Heart left ventricle (tissue), 16 donors: ENCODE data around the gene PRPF6. TPM values are rescaled to one million over a fixed set of nuclear protein-coding genes. Genes with fewer than 3 reads are reported as not detected.
"Not testable (repeated sequence)": the region's sequence is repeated elsewhere in the genome, so short reads cannot be mapped to it uniquely, and the experiment has no call there.

Experiments used
- ATAC-seq, 4 donors: fragments of 200-7000 bp; cut with Tn5 transposase; one replicate each; pipeline ENCODE4 v1.9.1; 2020 to 2022; ENCODE audit warnings: moderate library complexity in 4 of 4, mild to moderate bottlenecking in 3 of 4, moderate number of reproducible peaks in 1 of 4
- DNase-seq, 5 donors: peaks; one replicate each; pipeline ENCODE4 v3.0.0-alpha.2; 2020
- H3K27ac ChIP-seq, 12 donors: fragments of 200-600 bp; sonication (generic) in 4 of 12; one replicate each; pipeline versions ENCODE4 v1.5.0 to v1.8.0; 2016 to 2022; ENCODE audit warnings: mild to moderate bottlenecking in 2 of 12
- H3K27me3 ChIP-seq, 9 donors: fragments of 200-600 bp; sonication (generic) in 2 of 9; one replicate each; pipeline versions ENCODE4 v1.5.1 to v1.8.0; 2016 to 2022; ENCODE audit warnings: mild to moderate bottlenecking in 3 of 9
- H3K36me3 ChIP-seq, 9 donors: fragments of 200-600 bp; sonication (generic) in 2 of 9; one replicate each; pipeline versions ENCODE4 v1.5.0 to v1.8.0; 2018 to 2022; ENCODE audit warnings: mild to moderate bottlenecking in 2 of 9
- H3K4me1 ChIP-seq, 12 donors: fragments of 200-600 bp; sonication (generic) in 4 of 12; one replicate each; pipeline versions ENCODE4 v1.5.0 to v1.8.0; 2016 to 2022; ENCODE audit warnings: mild to moderate bottlenecking in 3 of 12
- H3K4me3 ChIP-seq, 12 donors: fragments of 200-600 bp; sonication (generic) in 4 of 12; one replicate each; pipeline versions ENCODE4 v1.5.0 to v1.8.0; 2017 to 2022; ENCODE audit warnings: mild to moderate bottlenecking in 9 of 12, moderate library complexity in 4 of 12
- H3K9me3 ChIP-seq, 12 donors: fragments of 200-600 bp; sonication (generic) in 4 of 12; one replicate each; pipeline versions ENCODE4 v1.5.0 to v1.8.0; 2016 to 2022; ENCODE audit warnings: mild to moderate bottlenecking in 1 of 12
- CTCF ChIP-seq, 12 donors: fragments of 200-600 bp; sonication (generic) in 4 of 12; IDR thresholded peaks; one replicate each; pipeline versions ENCODE4 v1.5.0 to v1.8.0; 2018 to 2022; ENCODE audit warnings: antibody characterized with exemption in 12 of 12, mild to moderate bottlenecking in 5 of 12
- POLR2A ChIP-seq, 2 donors: fragments of 450-650 bp; IDR thresholded peaks; one replicate each; pipeline ENCODE4 v1.6.1; 2017; ENCODE audit warnings: antibody characterized with exemption in 2 of 2, mild to moderate bottlenecking in 2 of 2, moderate library complexity in 2 of 2
- WGBS, 4 donors: extraction: QIAGEN DNeasy Blood & Tissue Kit in 2 of 4; methylation state at CpG; one replicate each; pipeline versions ENCODE4 v1.1.5 to v1.1.7; 2013 to 2018; 5-methylcytosine and 5-hydroxymethylcytosine counted together
- intact Hi-C, 10 donors: fragments of 100-400 bp; cut with DNase I; formaldehyde crosslinking; loops; one replicate each; pipeline versions ENCODE4 v1.11.1 to v1.14.2; 2022
- polyA plus RNA-seq, 2 donors: library from polyadenylated mRNA; stranded (reverse); fragments of 200-250 nt; gene quantifications; one replicate each; pipeline ENCODE4 v1.2.3, GENCODE V29; 2013
- total RNA-seq, 9 donors: library from RNA; depleted of rRNA in 2 of 9; stranded (reverse); fragments of >200 nt in 2 of 9; fragmentation: NEBNext Ultra II Directional in 3 of 9; extraction: Animal tissue kit (Norgen Biotek cat#: 25700) in 3 of 9; gene quantifications; one replicate each; pipeline versions ENCODE4 v1.1.0 to v1.2.4, GENCODE V29; 2016 to 2023
- donor health status: ischemic (EF 13 %, LVEDD 7.1; RV severe dilation, severe dysfunction).
- donor health status: healthy with polysubstance abuse.
- donor health status: DM: no; HTN: yes; CAD: no.
- donor health status: DM: no; HTN: no; CAD: no.
- donor health status: ischemic (EF 25% LVEDD 6.9; RV normal size, moderate dysfunction).
- donor health status: ischemic (EF 25% LVEDD 5.7; RV mildly dilated, moderate dysfunction).
- donor health status: healthy.
- donor health status: DM: yes; HTN: yes; CAD: no.
- donor health status: ischemic (EF 35%, LVEDD 5.7; RV mildly dilated, moderate dysfunction).
- donor health status: nonischemic (EF 11% LVEDD 7.7; RV severe dilation, severe dysfunction).
- donor health status: DM: yes; HTN: yes; CAD: no.
- donor health status: PGD.
- donor health status: ischemic (EF 29% LVEDD 5.4; RV normal size, mild dysfunction).
- donor health status: nonischemic (EF 23%, LVEDD 6.1; RV moderate dilation, normal function).

Gene PRPF6
- total and polyA plus RNA-seq, 11 donors, result 31.0 to 62.6 (median 47.6) TPM

GRCh38 chr20:64011366-64011779, 30.4 kb downstream of the PRPF6 start:
- no peak for TF ChIP-seq POLR2A (IDR thresholded peaks at IDR 0.05)
- no peak for TF ChIP-seq CTCF (IDR thresholded peaks at IDR 0.05)
- no peak overlapping the region for H3K4me3 ChIP-seq
- peaks cover 0 to 4% (median 0%) of the 10 kb centered on the region in 12 donors for H3K9me3 ChIP-seq
- H3K27me3 ChIP-seq, result no peaks in the 10 kb centered on the region
- DNase-seq, result no peak
- no peak for ATAC-seq
- peak overlapping the region in 1 of 12 donors; percentile 64 for H3K27ac ChIP-seq
- peaks cover 3 to 87% (median 81%) of the 10 kb centered on the region in 9 donors for H3K36me3 ChIP-seq
- intact Hi-C loops, result no loop called here
- peaks cover 0 to 12% (median 0%) of the 10 kb centered on the region in 12 donors for H3K4me1 ChIP-seq
- WGBS, 4 donors, result 96 to 98% (median 97%) methylated on average over 16 of the region's 16 CpGs

GRCh38 chr20:64012385-64013154, 31.6 kb downstream of the PRPF6 start:
- peak overlapping the region in 1 of 12 donors; percentile 8 for H3K4me3 ChIP-seq
- 89 to 95% (median 90%) methylated on average over 5 to 12 of the region's 20 CpGs for WGBS, 4 donors
- H3K36me3 ChIP-seq, result peaks cover 3 to 90% (median 85%) of the 10 kb centered on the region in 9 donors
- DNase-seq, ATAC-seq, H3K27me3 ChIP-seq, H3K9me3 ChIP-seq, intact Hi-C loops: not testable (repeated sequence)
- peaks cover 0 to 11% (median 0%) of the 10 kb centered on the region in 12 donors for H3K4me1 ChIP-seq
- peak overlapping the region in 1 of 12 donors; percentile 66 for H3K27ac ChIP-seq

DNA sequence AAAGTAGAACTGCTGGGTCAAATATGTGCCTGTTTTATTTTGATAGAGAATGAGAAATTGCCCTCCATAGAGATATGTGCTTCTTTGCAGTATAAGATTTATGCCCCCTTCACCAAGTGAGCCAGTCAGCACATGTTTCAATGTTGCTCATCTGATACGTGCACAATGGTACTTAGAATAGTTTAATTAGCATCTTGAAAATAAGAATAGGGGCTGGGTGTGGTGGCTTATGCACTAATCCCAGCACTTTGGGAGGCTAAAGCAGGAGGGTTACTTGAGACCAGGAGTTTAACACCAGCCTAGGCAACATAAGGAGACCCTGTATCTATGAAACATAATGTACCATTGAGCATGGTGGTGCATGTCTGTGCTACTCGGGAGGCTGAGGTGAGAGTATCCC, 34.7 kb downstream of the PRPF6 start:
- Histone ChIP-seq H3K27ac (no peak overlapping the region), H3K27me3 (no peaks in the 10 kb centered on the region), H3K4me3 (no peak overlapping the region), H3K4me1 (peaks cover 0 to 6% (median 0%) of the 10 kb centered on the region in 12 donors), H3K36me3 (peaks cover 3 to 90% (median 87%) of the 10 kb centered on the region in 9 donors), H3K9me3 (no peaks in the 10 kb centered on the region)
- TF ChIP-seq CTCF (IDR thresholded peaks at IDR 0.05), result no peak
- DNase-seq, result no peak
- WGBS, 4 donors, result 78 to 83% (median 80%) methylated on average over 2 of the region's 2 CpGs
- ATAC-seq, result no peak
- intact Hi-C loops, result no loop called here

- Histone ChIP-seq H3K36me3 (peaks cover 2 to 96% (median 94%) of the 10 kb centered on the region in 9 donors), H3K27me3 (no peaks in the 10 kb centered on the region), H3K4me1 (no peaks in the 10 kb centered on the region), H3K27ac (no peak overlapping the region), H3K9me3 (no peaks in the 10 kb centered on the region), H3K4me3 (no peak overlapping the region)
- intact Hi-C loops, result loop anchor here in 1 of 10 donors (5.0 kb wide), 1 partner anchor 39 kb away; the partner anchor contains the start of gene PRPF6
- TF ChIP-seq CTCF (IDR thresholded peaks at IDR 0.05) (no peak), POLR2A (IDR thresholded peaks at IDR 0.05) (no peak)
- ATAC-seq, result no peak
- WGBS, 4 donors, result 91 to 96% (median 93%) methylated on average over 20 to 36 of the region's 36 CpGs
- no peak for DNase-seq
Measured at GRCh38 chr20:64021124-64021975, 40.4 kb downstream of the PRPF6 start.
